ENCODE measurements around the gene SKIC2.
"Not testable (repeated sequence)": the region's sequence is repeated elsewhere in the genome, so short reads cannot be mapped to it uniquely, and the experiment has no call there.

Gene SKIC2

DNA sequence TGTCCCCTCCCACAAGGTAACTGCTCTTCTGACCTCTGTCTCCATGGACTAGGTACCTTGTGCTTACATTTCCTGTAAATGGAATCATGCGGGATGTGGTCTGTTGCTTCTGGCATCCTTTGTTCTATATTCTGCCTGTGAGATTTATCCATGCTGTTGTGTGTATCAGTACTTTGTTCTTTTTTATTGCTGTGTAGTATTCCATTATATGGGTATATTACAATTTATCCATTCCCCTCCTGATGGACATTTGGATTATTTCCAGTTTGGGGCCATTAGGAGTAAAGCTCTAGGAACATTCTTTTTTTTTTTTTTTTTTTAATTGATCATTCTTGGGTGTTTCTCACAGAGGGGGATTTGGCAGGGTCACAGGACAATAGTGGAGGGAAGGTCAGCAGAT, 28.0 kb upstream of the SKIC2 start:
- TF ChIP-seq, protein P1, sequence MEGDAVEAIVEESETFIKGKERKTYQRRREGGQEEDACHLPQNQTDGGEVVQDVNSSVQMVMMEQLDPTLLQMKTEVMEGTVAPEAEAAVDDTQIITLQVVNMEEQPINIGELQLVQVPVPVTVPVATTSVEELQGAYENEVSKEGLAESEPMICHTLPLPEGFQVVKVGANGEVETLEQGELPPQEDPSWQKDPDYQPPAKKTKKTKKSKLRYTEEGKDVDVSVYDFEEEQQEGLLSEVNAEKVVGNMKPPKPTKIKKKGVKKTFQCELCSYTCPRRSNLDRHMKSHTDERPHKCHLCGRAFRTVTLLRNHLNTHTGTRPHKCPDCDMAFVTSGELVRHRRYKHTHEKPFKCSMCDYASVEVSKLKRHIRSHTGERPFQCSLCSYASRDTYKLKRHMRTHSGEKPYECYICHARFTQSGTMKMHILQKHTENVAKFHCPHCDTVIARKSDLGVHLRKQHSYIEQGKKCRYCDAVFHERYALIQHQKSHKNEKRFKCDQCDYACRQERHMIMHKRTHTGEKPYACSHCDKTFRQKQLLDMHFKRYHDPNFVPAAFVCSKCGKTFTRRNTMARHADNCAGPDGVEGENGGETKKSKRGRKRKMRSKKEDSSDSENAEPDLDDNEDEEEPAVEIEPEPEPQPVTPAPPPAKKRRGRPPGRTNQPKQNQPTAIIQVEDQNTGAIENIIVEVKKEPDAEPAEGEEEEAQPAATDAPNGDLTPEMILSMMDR (conservative IDR thresholded peaks at IDR 0.05; ENCODE audit: low read depth, low read length), result no peak
- no peak for DNase-seq (ENCODE audit: low read depth)
- H3K4me3 ChIP-seq (ENCODE audit: low read length), result no peak overlapping the region

GRCh38 chr6:31932137-31932536, 26.8 kb upstream of the SKIC2 start:
- not testable (repeated sequence) for H3K4me3 ChIP-seq (ENCODE audit: low read length)

GRCh38 chr6:31933537-31933936, 25.4 kb upstream of the SKIC2 start:
- no peak for DNase-seq (ENCODE audit: low read depth)
- TF ChIP-seq, protein P1 (conservative IDR thresholded peaks at IDR 0.05; ENCODE audit: low read depth, low read length), result no peak

More at GRCh38 chr6:31932137-31932536, 26.8 kb upstream of the SKIC2 start:
- DNase-seq (ENCODE audit: low read depth), result not testable (repeated sequence)

DNA sequence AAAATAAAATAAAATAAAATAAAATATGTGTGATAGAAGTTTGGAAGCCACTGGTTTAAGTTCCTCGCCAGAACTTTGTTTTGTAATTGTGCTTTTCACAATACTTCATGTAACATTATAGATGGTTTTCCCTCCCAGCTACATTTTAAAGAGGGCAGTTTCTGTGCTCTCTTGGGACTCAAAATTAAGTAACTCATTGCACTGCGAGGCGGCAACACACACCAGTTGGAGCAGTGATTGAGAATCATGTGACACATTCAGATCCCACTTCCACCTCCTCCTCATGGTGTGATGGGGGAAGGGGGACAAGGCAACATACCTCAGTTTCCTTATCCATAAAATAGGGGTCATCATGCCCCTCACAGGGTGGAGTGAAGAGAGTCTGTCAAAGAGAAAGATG, 24.0 kb upstream of the SKIC2 start:
- TF ChIP-seq, protein P1 (conservative IDR thresholded peaks at IDR 0.05; ENCODE audit: low read depth, low read length), result no peak
- no peak overlapping the region for H3K4me3 ChIP-seq (ENCODE audit: low read length)
- DNase-seq (ENCODE audit: low read depth), result no peak

More at GRCh38 chr6:31933537-31933936, 25.4 kb upstream of the SKIC2 start:
- no peak overlapping the region for H3K4me3 ChIP-seq (ENCODE audit: low read length)

- TF ChIP-seq, protein P1 (conservative IDR thresholded peaks at IDR 0.05; ENCODE audit: low read depth, low read length), result no peak
- DNase-seq (ENCODE audit: low read depth), result no peak
- H3K4me3 ChIP-seq (ENCODE audit: low read length), result no peak overlapping the region
Measured at GRCh38 chr6:31935823-31936222, 23.2 kb upstream of the SKIC2 start.

- TF ChIP-seq, protein P1 (conservative IDR thresholded peaks at IDR 0.05; ENCODE audit: low read depth, low read length), result no peak
- H3K4me3 ChIP-seq (ENCODE audit: low read length), result no peak overlapping the region
- DNase-seq (ENCODE audit: low read depth), result no peak
Measured at GRCh38 chr6:31940256-31940664, 18.7 kb upstream of the SKIC2 start.

DNA sequence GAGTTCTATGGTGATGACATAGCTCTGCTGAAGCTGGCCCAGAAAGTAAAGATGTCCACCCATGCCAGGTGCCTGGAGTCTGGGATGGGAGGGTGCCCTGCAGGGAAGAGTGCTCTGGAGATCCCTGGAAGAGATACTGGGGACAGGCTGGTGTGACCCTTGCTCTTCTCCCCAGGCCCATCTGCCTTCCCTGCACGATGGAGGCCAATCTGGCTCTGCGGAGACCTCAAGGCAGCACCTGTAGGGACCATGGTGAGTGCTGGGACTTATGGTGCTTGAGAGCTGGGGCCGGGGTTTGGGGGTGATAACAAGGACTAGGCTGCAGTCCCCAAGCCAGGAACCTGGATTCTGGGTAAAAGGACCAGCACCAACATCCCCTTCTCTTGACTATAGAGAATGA, 15.2 kb upstream of the SKIC2 start:
- DNase-seq (ENCODE audit: low read depth), result no peak
- TF ChIP-seq, protein P1 (conservative IDR thresholded peaks at IDR 0.05; ENCODE audit: low read depth, low read length), result no peak
- H3K4me3 ChIP-seq (ENCODE audit: low read length), result no peak overlapping the region

DNA sequence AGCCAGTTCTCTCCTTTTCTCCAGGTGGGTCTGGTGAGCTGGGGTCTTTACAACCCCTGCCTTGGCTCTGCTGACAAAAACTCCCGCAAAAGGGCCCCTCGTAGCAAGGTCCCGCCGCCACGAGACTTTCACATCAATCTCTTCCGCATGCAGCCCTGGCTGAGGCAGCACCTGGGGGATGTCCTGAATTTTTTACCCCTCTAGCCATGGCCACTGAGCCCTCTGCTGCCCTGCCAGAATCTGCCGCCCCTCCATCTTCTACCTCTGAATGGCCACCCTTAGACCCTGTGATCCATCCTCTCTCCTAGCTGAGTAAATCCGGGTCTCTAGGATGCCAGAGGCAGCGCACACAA, 13.8 kb upstream of the SKIC2 start:
- TF ChIP-seq, protein P1 (conservative IDR thresholded peaks at IDR 0.05; ENCODE audit: low read depth, low read length), result no peak
- DNase-seq (ENCODE audit: low read depth), result no peak
- no peak overlapping the region for H3K4me3 ChIP-seq (ENCODE audit: low read length)

All from retinal pigment epithelial cell (primary cell).